ENCODE measurements around the gene SIGMAR1.

Gene SIGMAR1

GRCh38 chr9:34589636-34590380 is 47.8 kb downstream of the SIGMAR1 start, which contains the start of gene CNTFR:
Gene CNTFR (minus strand): TSS chr9:34589724. CDS start chr9:34568981, 20,743 bp downstream.
- H3K27ac ChIP-seq (ENCODE audit: insufficient read depth, low read depth, low read length, poor library complexity, severe bottlenecking) = no peak within 1 kb of the TSS
- H3K9me3 ChIP-seq (ENCODE audit: control insufficient read depth, low read length) = no peaks in the 10 kb centered on the region
- H3K27me3 ChIP-seq (ENCODE audit: control insufficient read depth, insufficient read depth, low read length, poor library complexity, severe bottlenecking) = peaks cover 72% of the 10 kb centered on the region
- 0% methylated on average over 104 of the region's 104 CpGs for WGBS, 2 experiments
- no peaks in the 10 kb centered on the region for H3K36me3 ChIP-seq (ENCODE audit: control insufficient read depth, insufficient read depth, low read length)
- peaks cover 59% of the 10 kb centered on the region for H3K4me1 ChIP-seq (ENCODE audit: control insufficient read depth, insufficient read depth, low read length)
- H3K4me3 ChIP-seq (ENCODE audit: insufficient read depth, low read depth, low read length) = peak within 1 kb of the TSS; percentile 61

GRCh38 chr9:34588671-34589635 is 48.6 kb downstream of the SIGMAR1 start:
- 1% methylated on average over 86 of the region's 86 CpGs for WGBS, 2 experiments
- Histone ChIP-seq H3K27ac (ENCODE audit: insufficient read depth, low read depth, low read length, poor library complexity, severe bottlenecking) (no peak overlapping the region), H3K27me3 (ENCODE audit: control insufficient read depth, insufficient read depth, low read length, poor library complexity, severe bottlenecking) (peaks cover 71% of the 10 kb centered on the region)

GRCh38 chr9:34587271-34587670 is 50.3 kb downstream of the SIGMAR1 start:
- Histone ChIP-seq H3K27me3 (ENCODE audit: control insufficient read depth, insufficient read depth, low read length, poor library complexity, severe bottlenecking) (peaks cover 54% of the 10 kb centered on the region), H3K36me3 (ENCODE audit: control insufficient read depth, insufficient read depth, low read length) (no peaks in the 10 kb centered on the region), H3K27ac (ENCODE audit: insufficient read depth, low read depth, low read length, poor library complexity, severe bottlenecking) (no peak overlapping the region), H3K4me3 (ENCODE audit: insufficient read depth, low read depth, low read length) (no peak overlapping the region), H3K4me1 (ENCODE audit: control insufficient read depth, insufficient read depth, low read length) (peaks cover 76% of the 10 kb centered on the region), H3K9me3 (ENCODE audit: control insufficient read depth, low read length) (no peaks in the 10 kb centered on the region)
- WGBS, 2 experiments = 91 to 94% methylated on average over 2 of the region's 2 CpGs

More at GRCh38 chr9:34588671-34589635, 48.6 kb downstream of the SIGMAR1 start:
- Histone ChIP-seq H3K9me3 (ENCODE audit: control insufficient read depth, low read length) (no peaks in the 10 kb centered on the region), H3K4me3 (ENCODE audit: insufficient read depth, low read depth, low read length) (peak overlapping the region; percentile 61), H3K4me1 (ENCODE audit: control insufficient read depth, insufficient read depth, low read length) (peaks cover 67% of the 10 kb centered on the region), H3K36me3 (ENCODE audit: control insufficient read depth, insufficient read depth, low read length) (no peaks in the 10 kb centered on the region)

- H3K27ac ChIP-seq (ENCODE audit: insufficient read depth, low read depth, low read length, poor library complexity, severe bottlenecking) = no peak overlapping the region
- H3K4me3 ChIP-seq (ENCODE audit: insufficient read depth, low read depth, low read length) = no peak overlapping the region
- no peaks in the 10 kb centered on the region for H3K9me3 ChIP-seq (ENCODE audit: control insufficient read depth, low read length)
- H3K4me1 ChIP-seq (ENCODE audit: control insufficient read depth, insufficient read depth, low read length) = peaks cover 77% of the 10 kb centered on the region
- H3K36me3 ChIP-seq (ENCODE audit: control insufficient read depth, insufficient read depth, low read length) = no peaks in the 10 kb centered on the region
- 25 to 26% methylated on average over 8 of the region's 11 CpGs for WGBS, 2 experiments
- H3K27me3 ChIP-seq (ENCODE audit: control insufficient read depth, insufficient read depth, low read length, poor library complexity, severe bottlenecking) = peaks cover 43% of the 10 kb centered on the region
Observed at GRCh38 chr9:34585946-34586669, 51.5 kb downstream of the SIGMAR1 start.

GRCh38 chr9:34584970-34585369 is 52.6 kb downstream of the SIGMAR1 start:
- H3K4me1 ChIP-seq (ENCODE audit: control insufficient read depth, insufficient read depth, low read length) = peaks cover 80% of the 10 kb centered on the region
- H3K36me3 ChIP-seq (ENCODE audit: control insufficient read depth, insufficient read depth, low read length) = no peaks in the 10 kb centered on the region
- WGBS, 2 experiments = 88 to 95% methylated on average over 5 of the region's 5 CpGs
- no peaks in the 10 kb centered on the region for H3K9me3 ChIP-seq (ENCODE audit: control insufficient read depth, low read length)
- peaks cover 31% of the 10 kb centered on the region for H3K27me3 ChIP-seq (ENCODE audit: control insufficient read depth, insufficient read depth, low read length, poor library complexity, severe bottlenecking)
- no peak overlapping the region for H3K4me3 ChIP-seq (ENCODE audit: insufficient read depth, low read depth, low read length)
- no peak overlapping the region for H3K27ac ChIP-seq (ENCODE audit: insufficient read depth, low read depth, low read length, poor library complexity, severe bottlenecking)

Data from ectodermal cell (in vitro differentiated cells).